GM18858 (cell line): ENCODE data around the gene ANKRD44.

Experiments
- ATAC-seq: cut with Tn5 transposase; IDR thresholded peaks from one replicate; pipeline ENCODE4 v1.9.1; 2021; ENCODE audit not compliant: unreplicated experiment

Gene ANKRD44

DNA sequence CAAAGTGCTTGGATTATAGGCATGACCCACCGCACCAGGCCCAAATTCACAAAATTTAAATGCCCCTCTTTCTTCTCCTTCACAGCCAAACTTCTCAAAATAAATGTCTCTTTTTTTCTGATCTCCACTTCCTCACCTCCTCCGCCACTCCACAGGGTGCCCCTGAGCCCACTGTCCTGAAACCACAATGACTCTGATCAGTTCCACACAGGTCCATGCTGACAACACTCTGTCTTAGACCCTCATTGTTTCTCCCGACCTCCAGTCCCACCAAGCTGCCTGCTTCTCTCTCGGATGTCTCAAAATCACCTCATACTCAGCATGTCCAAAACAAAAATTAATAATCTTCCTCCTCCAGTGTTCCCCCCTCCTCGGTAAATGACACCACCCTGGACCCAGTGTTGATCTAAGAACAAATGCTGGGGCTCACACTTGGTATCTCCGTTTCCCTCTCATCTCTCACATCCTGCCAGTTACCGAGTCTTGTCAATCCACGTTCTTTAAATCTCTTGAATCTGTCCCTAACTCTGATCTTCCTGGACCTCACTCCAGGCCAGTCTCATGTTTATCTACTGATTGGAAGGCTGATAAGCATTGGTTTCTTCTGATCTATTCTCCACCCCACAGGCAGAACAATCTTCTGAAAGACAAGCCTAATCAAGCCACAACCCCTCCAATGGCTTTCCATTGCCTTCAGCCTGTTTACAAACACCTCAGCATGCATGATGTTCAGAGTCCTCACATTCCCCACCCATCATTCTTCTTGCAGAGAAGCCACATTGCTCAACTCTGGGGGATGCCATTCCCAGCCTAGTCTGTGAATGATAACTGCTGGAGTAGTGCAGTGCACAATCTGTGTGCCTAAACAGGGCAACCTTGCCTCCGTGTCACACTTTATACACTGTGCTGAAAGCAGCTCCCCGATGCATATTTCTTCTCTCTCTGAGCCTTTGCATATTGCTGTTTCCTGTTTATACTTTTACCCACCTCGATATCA is 12.4 kb upstream of the ANKRD44 start:
- ATAC-seq: peak; percentile 34

DNA sequence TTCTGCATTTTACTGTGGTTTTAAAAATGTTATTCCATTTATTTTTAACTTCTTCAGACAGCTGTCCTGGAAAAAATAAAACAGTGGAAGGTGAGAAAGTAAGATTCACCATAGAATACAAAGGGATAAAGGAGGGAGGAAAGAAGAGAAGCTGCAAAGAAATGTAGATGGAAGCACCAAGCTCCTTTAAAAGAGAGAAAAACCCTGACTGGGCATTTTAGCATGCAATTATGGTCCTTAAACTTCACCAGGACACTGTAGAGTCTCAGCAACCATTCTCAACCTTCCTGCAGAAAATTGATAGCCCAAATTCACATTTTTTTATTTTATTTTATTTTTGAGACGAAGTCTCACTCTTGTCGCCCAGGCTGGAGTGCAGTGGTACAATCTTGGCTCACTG is 11.6 kb upstream of the ANKRD44 start:
- no peak for ATAC-seq

- no peak for ATAC-seq
Observed at GRCh38 chr2:197315371-197315770, 4.8 kb upstream of the ANKRD44 start.

DNA sequence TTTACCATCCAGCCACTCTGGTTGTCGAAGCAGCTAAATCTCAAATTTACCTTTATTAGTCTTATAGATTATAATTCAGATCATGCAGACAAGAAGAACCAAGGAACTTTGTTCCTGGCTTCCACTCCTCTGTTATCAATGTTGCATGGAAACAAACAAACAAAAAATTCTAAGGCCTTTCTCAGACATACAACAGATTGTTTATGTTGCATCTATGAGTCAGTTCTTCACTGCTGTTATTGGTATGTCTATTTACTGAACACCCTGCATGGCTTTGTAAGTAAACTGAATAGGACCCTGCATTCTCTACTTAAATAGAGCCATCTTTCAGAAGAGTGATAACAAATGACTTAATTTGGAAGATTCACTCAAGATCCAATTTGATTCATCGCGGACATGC is 1.6 kb upstream of the ANKRD44 start:
- no peak for ATAC-seq

DNA sequence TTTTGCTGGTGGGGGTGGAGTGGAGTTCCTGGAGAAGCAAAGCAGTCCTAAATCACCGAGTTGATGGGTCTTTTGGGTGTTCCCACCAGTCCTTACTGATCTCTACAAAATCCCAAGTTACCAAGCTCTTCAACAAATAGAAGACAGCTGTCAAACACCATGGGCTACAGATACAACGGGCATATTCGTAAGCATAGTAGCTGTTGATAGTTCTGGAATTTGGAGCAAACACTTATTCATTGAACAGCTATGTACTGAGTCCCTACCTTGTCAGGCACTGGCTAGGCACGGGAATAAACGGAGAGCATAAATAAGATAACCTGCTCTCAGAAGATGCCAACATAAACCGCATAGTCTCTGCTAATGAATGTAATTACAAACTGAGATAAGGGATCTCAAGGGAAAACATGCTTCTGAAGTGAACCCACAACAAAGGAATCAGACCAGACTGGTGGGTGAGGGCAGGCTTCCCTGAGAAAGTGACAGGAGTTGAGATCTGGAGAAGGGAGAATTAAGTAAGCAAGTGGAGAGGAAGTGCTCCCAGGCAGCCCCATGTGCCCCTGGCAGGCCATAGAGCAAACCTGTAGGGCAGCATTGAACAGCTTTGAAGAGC is 947 bp upstream of the ANKRD44 start:
- ATAC-seq: no peak

DNA sequence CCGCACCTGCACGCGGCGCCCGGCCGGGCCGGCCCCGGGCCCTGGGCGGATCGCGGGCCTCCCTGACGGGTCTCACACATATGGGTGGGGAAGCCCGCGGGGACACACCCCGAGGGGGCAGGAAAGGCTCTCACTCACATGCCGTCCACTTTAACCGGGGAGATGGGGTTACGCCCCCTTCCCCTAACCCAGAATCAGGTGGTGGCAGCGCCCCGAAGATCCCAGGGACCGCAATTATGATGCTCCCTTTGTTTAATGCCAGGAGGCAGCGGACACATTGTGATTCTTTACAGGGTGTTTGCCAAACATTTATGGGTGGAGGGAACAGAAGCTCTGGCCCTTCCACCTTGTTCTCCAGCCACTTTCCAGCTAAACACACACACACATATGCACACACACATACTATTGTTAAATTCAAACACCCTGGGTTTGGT is 424 bp upstream of the ANKRD44 start:
- no peak for ATAC-seq

DNA sequence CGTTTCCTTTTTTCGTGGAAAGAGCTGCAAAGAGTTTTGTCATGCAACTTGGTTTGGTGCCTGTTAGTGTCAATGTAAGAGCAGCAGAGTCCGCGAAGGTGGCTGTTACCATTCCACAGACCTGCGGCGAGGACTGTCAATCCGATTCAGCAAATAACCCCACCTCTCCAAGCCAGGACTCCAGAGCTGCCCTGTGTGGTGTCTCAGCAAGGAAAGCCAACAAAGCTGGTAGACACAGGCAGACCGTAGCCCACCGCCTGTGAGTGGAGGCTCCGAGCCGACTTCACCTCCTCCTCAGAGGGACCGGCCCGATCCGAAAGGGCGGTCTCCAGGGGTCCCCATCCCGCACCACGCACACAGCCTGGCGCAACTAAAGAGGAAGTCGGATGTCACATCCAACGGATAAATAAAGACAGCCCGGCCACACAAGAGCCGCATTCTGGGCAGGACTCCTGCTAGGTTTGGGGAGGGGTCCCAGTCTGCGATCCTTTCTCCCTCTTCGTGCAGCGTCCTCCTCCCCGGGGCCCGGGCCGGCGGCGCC is 819 bp downstream of the ANKRD44 start:
- no peak for ATAC-seq

- no peak for ATAC-seq
Observed at GRCh38 chr2:197308996-197309690, 1.4 kb downstream of the ANKRD44 start.

- no peak for ATAC-seq
Observed at GRCh38 chr2:197308585-197308984, 2.0 kb downstream of the ANKRD44 start.

DNA sequence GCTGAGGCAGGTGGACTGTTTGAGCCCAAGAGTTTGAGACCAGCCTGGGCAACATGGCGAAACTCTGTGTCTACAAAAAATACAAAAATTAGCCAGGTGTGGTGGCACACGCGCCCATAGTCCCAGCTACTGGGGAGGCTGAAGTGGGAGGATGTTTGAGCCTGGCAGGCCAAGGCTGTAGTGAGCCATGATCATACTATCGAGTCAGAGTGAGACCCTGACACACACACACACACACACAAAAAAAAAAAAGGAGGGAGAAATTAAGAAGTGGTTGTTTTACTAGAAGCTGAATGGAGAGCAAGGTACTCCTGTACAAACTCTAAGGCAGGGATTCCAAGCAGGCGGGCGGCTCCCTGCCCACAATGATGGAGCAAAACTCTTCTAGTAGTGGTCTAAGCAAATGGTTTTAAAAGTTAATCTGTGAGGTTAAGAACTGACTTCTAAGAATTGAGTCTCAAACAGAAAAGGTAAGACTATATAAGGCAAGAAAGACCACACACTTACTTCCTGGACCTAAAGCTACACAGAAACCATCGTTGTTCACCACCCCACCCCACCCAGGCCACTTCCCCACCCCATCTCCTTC is 2.6 kb downstream of the ANKRD44 start:
- no peak for ATAC-seq

- no peak for ATAC-seq
Observed at GRCh38 chr2:197307236-197307932, 3.2 kb downstream of the ANKRD44 start.

GRCh38 chr2:197306696-197307040 is 3.9 kb downstream of the ANKRD44 start:
- no peak for ATAC-seq

DNA sequence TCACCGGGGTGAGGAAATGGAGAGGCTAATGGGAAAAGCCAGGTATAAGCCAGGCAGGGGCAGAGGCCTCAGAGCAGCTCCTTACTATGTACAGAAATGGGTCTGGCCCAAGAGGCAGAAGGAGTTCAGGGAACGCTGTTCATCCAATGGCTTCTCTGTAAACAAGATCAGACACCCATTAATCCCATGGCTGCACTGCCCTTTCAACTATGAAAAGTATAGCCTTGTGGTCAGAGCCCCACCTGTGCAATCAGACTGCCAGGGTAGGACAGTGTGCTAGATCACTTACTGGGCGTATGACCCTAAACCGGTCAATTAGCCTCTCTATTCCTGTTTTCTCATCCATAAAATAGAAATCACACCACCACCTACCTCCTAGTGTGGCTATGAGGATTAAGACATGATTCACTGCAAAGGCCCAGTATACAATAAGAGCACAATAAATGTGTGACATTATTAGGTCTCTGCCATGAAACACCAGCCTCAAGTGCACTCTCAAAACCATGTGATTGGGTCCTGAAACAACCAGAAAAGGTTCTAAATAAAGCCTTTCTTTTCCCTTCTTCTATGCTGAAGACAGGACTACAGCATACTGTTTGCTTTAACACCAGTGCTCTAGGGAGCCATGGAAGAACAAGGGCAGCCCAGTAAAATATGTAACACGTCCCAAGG is 4.4 kb downstream of the ANKRD44 start:
- no peak for ATAC-seq

DNA sequence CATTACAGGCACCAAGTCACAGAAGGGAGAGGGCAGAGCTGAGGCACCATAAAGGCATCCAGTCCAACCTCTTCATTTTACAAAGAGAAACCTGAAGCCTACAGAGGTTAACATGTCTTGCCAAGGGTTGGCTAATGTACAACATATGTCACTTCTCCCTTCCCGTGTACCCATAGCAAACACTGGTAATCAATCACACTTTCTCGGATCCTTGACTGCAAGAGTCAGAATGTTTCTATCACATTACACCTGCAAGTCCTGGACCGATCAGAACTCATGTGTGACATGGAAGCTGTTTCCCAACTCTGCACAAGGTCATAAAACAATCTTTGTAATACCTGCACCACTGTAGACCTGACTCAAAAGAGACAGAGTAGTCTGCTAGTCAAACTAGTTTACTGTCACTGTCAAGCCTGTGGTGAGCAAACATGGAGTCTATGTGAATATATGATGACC is 6.0 kb downstream of the ANKRD44 start:
- peak; percentile 36 for ATAC-seq

GRCh38 chr2:197300139-197300538 is 10.4 kb downstream of the ANKRD44 start:
- ATAC-seq: no peak

- ATAC-seq: no peak
Observed at GRCh38 chr2:197298609-197299008, 12.0 kb downstream of the ANKRD44 start.

DNA sequence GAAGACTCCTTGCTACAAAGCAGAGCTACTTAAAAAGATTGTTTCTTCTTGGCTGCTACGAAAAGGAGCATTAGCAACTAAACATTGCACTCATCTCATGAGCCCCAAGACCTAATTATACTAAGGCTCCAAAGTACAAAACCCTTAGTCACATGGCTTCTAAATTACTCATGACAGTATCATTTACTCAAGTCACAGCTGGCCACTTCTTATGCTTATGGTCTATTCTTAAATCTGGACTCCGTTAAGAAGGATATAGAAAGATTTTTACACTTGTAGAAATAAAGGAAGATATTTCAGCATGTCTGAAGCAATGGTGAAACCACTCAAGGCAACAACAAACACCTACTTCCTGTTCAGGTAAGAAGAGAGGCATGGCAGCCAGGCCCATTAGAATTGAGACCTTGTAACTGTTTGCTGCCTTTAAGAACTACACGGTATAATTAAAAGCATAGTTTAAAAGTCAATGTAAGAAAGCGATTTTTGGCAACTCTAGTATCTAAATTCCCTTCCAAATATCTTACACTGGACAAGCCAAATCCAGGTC is 12.7 kb downstream of the ANKRD44 start:
- peak; percentile 22 for ATAC-seq

GRCh38 chr2:197297266-197297665 is 13.3 kb downstream of the ANKRD44 start:
- ATAC-seq: no peak

DNA sequence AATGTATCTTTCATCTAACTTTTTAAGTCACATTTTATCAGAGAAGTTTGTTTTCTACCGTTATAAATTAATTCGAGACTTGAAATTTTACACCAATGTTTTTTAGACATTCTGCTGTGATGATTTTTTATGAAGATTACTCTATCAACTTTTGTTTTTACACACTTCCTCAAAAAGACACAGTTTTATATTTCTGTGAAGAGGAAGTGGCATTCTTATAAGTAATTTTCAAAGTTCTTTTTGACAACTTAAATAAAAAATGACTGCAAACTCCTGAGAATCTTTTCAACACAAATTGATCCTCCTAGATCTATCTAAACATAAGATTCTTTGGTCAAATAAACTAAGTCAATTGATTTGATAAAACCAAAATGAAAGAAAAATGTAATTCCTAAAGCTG is 13.7 kb downstream of the ANKRD44 start:
- ATAC-seq: no peak

GRCh38 chr2:197294260-197294659 is 16.3 kb downstream of the ANKRD44 start:
- ATAC-seq: peak; percentile 29
